ENCODE measurements around the gene COL2A1.

COL2A1 gene

GRCh38 chr12:47981496-47982260, 22.6 kb downstream of the COL2A1 start:
- DNase-seq (ENCODE audit: low read depth): no peak
- TF ChIP-seq, protein P1, sequence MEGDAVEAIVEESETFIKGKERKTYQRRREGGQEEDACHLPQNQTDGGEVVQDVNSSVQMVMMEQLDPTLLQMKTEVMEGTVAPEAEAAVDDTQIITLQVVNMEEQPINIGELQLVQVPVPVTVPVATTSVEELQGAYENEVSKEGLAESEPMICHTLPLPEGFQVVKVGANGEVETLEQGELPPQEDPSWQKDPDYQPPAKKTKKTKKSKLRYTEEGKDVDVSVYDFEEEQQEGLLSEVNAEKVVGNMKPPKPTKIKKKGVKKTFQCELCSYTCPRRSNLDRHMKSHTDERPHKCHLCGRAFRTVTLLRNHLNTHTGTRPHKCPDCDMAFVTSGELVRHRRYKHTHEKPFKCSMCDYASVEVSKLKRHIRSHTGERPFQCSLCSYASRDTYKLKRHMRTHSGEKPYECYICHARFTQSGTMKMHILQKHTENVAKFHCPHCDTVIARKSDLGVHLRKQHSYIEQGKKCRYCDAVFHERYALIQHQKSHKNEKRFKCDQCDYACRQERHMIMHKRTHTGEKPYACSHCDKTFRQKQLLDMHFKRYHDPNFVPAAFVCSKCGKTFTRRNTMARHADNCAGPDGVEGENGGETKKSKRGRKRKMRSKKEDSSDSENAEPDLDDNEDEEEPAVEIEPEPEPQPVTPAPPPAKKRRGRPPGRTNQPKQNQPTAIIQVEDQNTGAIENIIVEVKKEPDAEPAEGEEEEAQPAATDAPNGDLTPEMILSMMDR (conservative IDR thresholded peaks at IDR 0.05; ENCODE audit: low read length): no peak
- H3K4me3 ChIP-seq (ENCODE audit: low read length): no peak overlapping the region

GRCh38 chr12:47980779-47981495, 23.3 kb downstream of the COL2A1 start:
- H3K4me3 ChIP-seq (ENCODE audit: low read length): no peak overlapping the region
- DNase-seq (ENCODE audit: low read depth): no peak
- TF ChIP-seq, protein P1 (conservative IDR thresholded peaks at IDR 0.05; ENCODE audit: low read length): no peak

- TF ChIP-seq, protein P1 (conservative IDR thresholded peaks at IDR 0.05; ENCODE audit: low read length): no peak
- H3K4me3 ChIP-seq (ENCODE audit: low read length): no peak overlapping the region
- DNase-seq (ENCODE audit: low read depth): no peak
Observed at GRCh38 chr12:47980197-47980596, 24.1 kb downstream of the COL2A1 start.

GRCh38 chr12:47979686-47980085, 24.6 kb downstream of the COL2A1 start:
- no peak overlapping the region for H3K4me3 ChIP-seq (ENCODE audit: low read length)

GRCh38 chr12:47979166-47979565, 25.1 kb downstream of the COL2A1 start:
- H3K4me3 ChIP-seq (ENCODE audit: low read length): no peak overlapping the region
- TF ChIP-seq, protein P1 (conservative IDR thresholded peaks at IDR 0.05; ENCODE audit: low read length): no peak
- no peak for DNase-seq (ENCODE audit: low read depth)

More at GRCh38 chr12:47979686-47980085, 24.6 kb downstream of the COL2A1 start:
- TF ChIP-seq, protein P1 (conservative IDR thresholded peaks at IDR 0.05; ENCODE audit: low read length): no peak
- DNase-seq (ENCODE audit: low read depth): no peak

DNA sequence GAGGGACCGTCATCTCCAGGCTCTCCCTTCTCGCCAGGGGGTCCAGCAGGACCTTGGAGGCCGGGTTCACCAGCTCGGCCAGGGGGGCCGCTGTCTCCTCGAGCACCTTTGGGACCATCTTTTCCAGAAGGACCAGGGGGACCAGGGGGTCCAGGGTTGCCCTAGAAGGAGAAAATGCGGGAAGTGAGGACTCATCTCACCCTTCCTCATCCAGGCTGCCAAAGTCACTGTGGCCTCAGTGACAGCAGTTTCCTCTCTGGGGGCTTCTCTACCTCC, 25.7 kb downstream of the COL2A1 start:
- no peak overlapping the region for H3K4me3 ChIP-seq (ENCODE audit: low read length)
- no peak for DNase-seq (ENCODE audit: low read depth)
- TF ChIP-seq, protein P1 (conservative IDR thresholded peaks at IDR 0.05; ENCODE audit: low read length): no peak

Measured in AG10803 (cell line).